Activated B cell treated with CpG ODN at 0.5 μM for 24 hours (primary cell): ENCODE results near the gene ST6GALNAC2. TPM values are rescaled to one million over a fixed set of nuclear protein-coding genes. Genes with fewer than 3 reads are reported as not detected.

Experiments
- ATAC-seq: fragments of 200-7000 bp; cut with Tn5 transposase; one replicate; pipeline ENCODE4 v1.10.0; 2021; ENCODE audit warnings: low read depth, mild to moderate bottlenecking, moderate library complexity
- CTCF ChIA-PET: fragments of 350-600 bp; sonication (Branson Sonifier 250); formaldehyde crosslinking; loops from one replicate; lab custom pipeline; 2021; ENCODE audit warnings: antibody characterized with exemption; lab: Charles Lee
- POLR2A ChIA-PET: fragments of 350-600 bp; sonication (Branson Sonifier 250); formaldehyde crosslinking; loops from one replicate; lab custom pipeline; 2021; ENCODE audit warnings: antibody characterized with exemption; lab: Charles Lee
- DNase-seq: peaks from one replicate; pipeline ENCODE4 v3.0.0; 2022
- H3K27ac Mint-ChIP-seq: one replicate; pipeline ENCODE4 v1.8.0; 2020; ENCODE audit warnings: mixed read lengths
- H3K27me3 Mint-ChIP-seq: one replicate; pipeline ENCODE4 v1.8.0; 2021; ENCODE audit warnings: mixed read lengths
- H3K36me3 Mint-ChIP-seq: one replicate; pipeline ENCODE4 v1.8.0; 2021; ENCODE audit warnings: low read depth, mixed read lengths
- H3K4me1 Mint-ChIP-seq: one replicate; pipeline ENCODE4 v1.8.0; 2021; ENCODE audit warnings: mixed read lengths
- H3K4me3 Mint-ChIP-seq: one replicate; pipeline ENCODE4 v1.8.0; 2020; ENCODE audit warnings: mild to moderate bottlenecking, mixed read lengths
- H3K9me3 Mint-ChIP-seq: one replicate; pipeline ENCODE4 v1.8.0; 2020; ENCODE audit warnings: mixed read lengths
- CTCF ChIP-seq: fragments of 200-600 bp; IDR thresholded peaks from one replicate; pipeline ENCODE4 v1.8.0; 2022; ENCODE audit warnings: antibody characterized with exemption, mild to moderate bottlenecking
- intact Hi-C: fragments of 100-400 bp; cut with micrococcal nuclease; formaldehyde crosslinking; loops from one replicate; pipeline ENCODE4 v1.15.1; 2024
- total RNA-seq: library from RNA; stranded (reverse); gene quantifications from 2 replicates; pipeline ENCODE4 v1.2.3, GENCODE V29; 2022

The ST6GALNAC2 gene
- total RNA-seq, 1 donor from 2014 or later: not detected

GRCh38 chr17:76553178-76553908, 32.3 kb downstream of the ST6GALNAC2 start:
- no peak for TF ChIP-seq CTCF
- Mint-ChIP-seq H3K4me3 (no peak overlapping the region), H3K27me3 (no peaks in the 10 kb centered on the region), H3K9me3 (no peaks in the 10 kb centered on the region), H3K27ac (no peak overlapping the region), H3K36me3 (peaks cover 8% of the 10 kb centered on the region), H3K4me1 (peaks cover 36% of the 10 kb centered on the region)
- POLR2A ChIA-PET: interaction anchor here (0.6 to 1.4 kb wide), 2 partner anchors 25 to 68 kb away, joined by 3 to 4 read pairs; no protein-coding TSS in a partner anchor
- ATAC-seq: no peak
- CTCF ChIA-PET: no interaction called here
- no peak for DNase-seq
- intact Hi-C loops: loop anchor here (10.0 kb wide), 1 partner anchor 891 kb away; no protein-coding TSS in a partner anchor

GRCh38 chr17:76551685-76552084, 34.0 kb downstream of the ST6GALNAC2 start:
- TF ChIP-seq CTCF: no peak
- no peak overlapping the region for H3K4me3 Mint-ChIP-seq
- H3K4me1 Mint-ChIP-seq: peaks cover 21% of the 10 kb centered on the region
- ChIA-PET POLR2A (no interaction called here), CTCF (interaction anchor here (0.9 to 2.4 kb wide), 3 partner anchors 23 to 72 kb away, joined by 3 to 19 read pairs (median 5); no protein-coding TSS in a partner anchor)
- DNase-seq (no peak), ATAC-seq (no peak)
- H3K27ac Mint-ChIP-seq: no peak overlapping the region
- intact Hi-C loops: loop anchor here (10.0 kb wide), 1 partner anchor 893 kb away; no protein-coding TSS in a partner anchor
- H3K9me3 Mint-ChIP-seq: no peaks in the 10 kb centered on the region
- H3K27me3 Mint-ChIP-seq: no peaks in the 10 kb centered on the region
- no peaks in the 10 kb centered on the region for H3K36me3 Mint-ChIP-seq

- no peak for TF ChIP-seq CTCF
- DNase-seq (no peak), ATAC-seq (no peak)
- peak overlapping the region; percentile 35 for H3K4me3 Mint-ChIP-seq
- POLR2A ChIA-PET: interaction anchor here (0.5 to 1.2 kb wide), 3 partner anchors 23 to 71 kb away, joined by 3 to 5 read pairs (median 3); no protein-coding TSS in a partner anchor
- peaks cover 17% of the 10 kb centered on the region for H3K4me1 Mint-ChIP-seq
- H3K9me3 Mint-ChIP-seq: no peaks in the 10 kb centered on the region
- CTCF ChIA-PET: interaction anchor here (0.9 to 2.4 kb wide), 3 partner anchors 22 to 73 kb away, joined by 3 to 19 read pairs (median 5); no protein-coding TSS in a partner anchor
- H3K36me3 Mint-ChIP-seq: no peaks in the 10 kb centered on the region
- intact Hi-C loops: loop anchor here (10.0 kb wide), 1 partner anchor 894 kb away; no protein-coding TSS in a partner anchor
- peak overlapping the region; percentile 19 for H3K27ac Mint-ChIP-seq
- no peaks in the 10 kb centered on the region for H3K27me3 Mint-ChIP-seq
Observed at GRCh38 chr17:76550712-76551615, 34.7 kb downstream of the ST6GALNAC2 start.

GRCh38 chr17:76549539-76549938, 36.1 kb downstream of the ST6GALNAC2 start:
- no peak overlapping the region for H3K27ac Mint-ChIP-seq
- ChIA-PET POLR2A (interaction anchor here (1.1 to 1.2 kb wide), 2 partner anchors 21 to 27 kb away, joined by 3 to 4 read pairs; no protein-coding TSS in a partner anchor), CTCF (interaction anchor here (1.9 kb wide), 1 partner anchor 26 kb away, joined by 15 read pairs; no protein-coding TSS in a partner anchor)
- DNase-seq (no peak), ATAC-seq (no peak)
- no peaks in the 10 kb centered on the region for H3K36me3 Mint-ChIP-seq
- no peaks in the 10 kb centered on the region for H3K9me3 Mint-ChIP-seq
- H3K4me3 Mint-ChIP-seq: no peak overlapping the region
- intact Hi-C loops: no loop called here
- TF ChIP-seq CTCF: no peak
- peaks cover 11% of the 10 kb centered on the region for H3K4me1 Mint-ChIP-seq
- peaks cover 2% of the 10 kb centered on the region for H3K27me3 Mint-ChIP-seq
